Vagina (tissue), 2 donors: ENCODE data around the gene MSH5. TPM values are rescaled to one million over a fixed set of nuclear protein-coding genes. Genes with fewer than 3 reads are reported as not detected.

ENCODE experiments used
- DNase-seq, 2 donors: peaks; one replicate each; pipeline ENCODE4 v3.0.0-alpha.2; 2017; ENCODE audit errors: extremely low spot score in 2 of 2
- H3K27ac ChIP-seq: fragments of 200-600 bp; sonication (generic); one replicate; pipeline ENCODE4 v1.5.1; 2019
- H3K27me3 ChIP-seq: fragments of 200-600 bp; sonication (generic); one replicate; pipeline ENCODE4 v1.5.1; 2019
- H3K36me3 ChIP-seq, 2 donors: fragments of 200-600 bp; sonication (generic); one replicate each; pipeline ENCODE4 v1.5.1; 2017 to 2019
- H3K4me1 ChIP-seq: fragments of 200-600 bp; sonication (generic); one replicate; pipeline ENCODE4 v1.5.1; 2019
- H3K4me3 ChIP-seq, 2 donors: fragments of 200-600 bp; sonication (generic); 1 replicate in 1 of 2; 2 replicates in 1 of 2; pipeline ENCODE4 v1.5.1; 2016 to 2019
- H3K9me3 ChIP-seq: fragments of 200-600 bp; sonication (generic); one replicate; pipeline ENCODE4 v1.5.1; 2019
- CTCF ChIP-seq, 3 experiments: fragments of 450-650 bp in 2 of 3; fragments of 200-600 bp in 1 of 3; sonication (generic) in 1 of 3; IDR thresholded peaks; one replicate each; pipeline ENCODE4 v1.5.1; 2017 to 2019; ENCODE audit warnings: antibody characterized with exemption in 3 of 3, mild to moderate bottlenecking in 2 of 3, moderate library complexity in 2 of 3
- POLR2A ChIP-seq, 2 donors: fragments of 450-650 bp; IDR thresholded peaks; one replicate each; pipeline ENCODE4 v1.6.1; 2017; ENCODE audit warnings: antibody characterized with exemption in 2 of 2, mild to moderate bottlenecking in 2 of 2, moderate library complexity in 2 of 2
- POLR2AphosphoS5 ChIP-seq, 2 donors: sonication (generic); formaldehyde crosslinking; IDR thresholded peaks; one replicate each; pipeline ENCODE4 v1.9.0; 2017; ENCODE audit warnings: antibody characterized with exemption in 2 of 2, mild to moderate bottlenecking in 2 of 2, low read depth in 1 of 2; ENCODE audit not compliant: insufficient read depth in 1 of 2
- intact Hi-C: fragments of 100-400 bp; cut with DNase I; formaldehyde crosslinking; loops from one replicate; pipeline ENCODE4 v1.15.1; 2023
- total RNA-seq: library from RNA; depleted of rRNA; stranded (reverse); fragments of >200 nt; gene quantifications from one replicate; pipeline ENCODE4 v1.2.3, GENCODE V29; 2016

MSH5 gene
- total RNA-seq, 1 donor from 2014 or later = 11.0 TPM

GRCh38 chr6:31764198-31764597 lies 24.4 kb downstream of the MSH5 start:
- TF ChIP-seq CTCF (IDR thresholded peaks at IDR 0.05) (no peak), POLR2A (IDR thresholded peaks at IDR 0.05) (no peak), POLR2AphosphoS5 (IDR thresholded peaks at IDR 0.05; ENCODE audit: insufficient read depth in 1 of 2, low read depth in 1 of 2) (no peak)
- intact Hi-C loops = no loop called here
- H3K27me3 ChIP-seq = no peaks in the 10 kb centered on the region

GRCh38 chr6:31765559-31765909 lies 25.7 kb downstream of the MSH5 start:
- H3K27me3 ChIP-seq = no peaks in the 10 kb centered on the region
- no peaks in the 10 kb centered on the region for H3K9me3 ChIP-seq
- no peaks in the 10 kb centered on the region for H3K4me1 ChIP-seq
- TF ChIP-seq POLR2AphosphoS5 (IDR thresholded peaks at IDR 0.05; ENCODE audit: insufficient read depth in 1 of 2, low read depth in 1 of 2) (no peak), CTCF (IDR thresholded peaks at IDR 0.05) (no peak), POLR2A (IDR thresholded peaks at IDR 0.05) (no peak)
- H3K4me3 ChIP-seq = no peak overlapping the region
- no peaks in the 10 kb centered on the region for H3K36me3 ChIP-seq
- intact Hi-C loops = no loop called here
- H3K27ac ChIP-seq = no peak overlapping the region
- DNase-seq = no peak

More at GRCh38 chr6:31764198-31764597, 24.4 kb downstream of the MSH5 start:
- no peaks in the 10 kb centered on the region for H3K36me3 ChIP-seq
- no peak for DNase-seq
- no peaks in the 10 kb centered on the region for H3K4me1 ChIP-seq
- no peak overlapping the region for H3K27ac ChIP-seq
- no peak overlapping the region for H3K4me3 ChIP-seq
- H3K9me3 ChIP-seq = no peaks in the 10 kb centered on the region

GRCh38 chr6:31765910-31766794 lies 26.3 kb downstream of the MSH5 start:
- intact Hi-C loops = no loop called here
- Histone ChIP-seq H3K27ac (no peak overlapping the region), H3K4me1 (no peaks in the 10 kb centered on the region), H3K4me3 (peak overlapping the region; percentile 16 to 20), H3K9me3 (no peaks in the 10 kb centered on the region), H3K36me3 (no peaks in the 10 kb centered on the region), H3K27me3 (no peaks in the 10 kb centered on the region)
- no peak for TF ChIP-seq POLR2AphosphoS5 (IDR thresholded peaks at IDR 0.05; ENCODE audit: insufficient read depth in 1 of 2, low read depth in 1 of 2)
- no peak for TF ChIP-seq POLR2A (IDR thresholded peaks at IDR 0.05)
- TF ChIP-seq CTCF (IDR thresholded peaks at IDR 0.05) = no peak
- no peak for DNase-seq

GRCh38 chr6:31767096-31767645 lies 27.4 kb downstream of the MSH5 start:
- H3K4me1 ChIP-seq = no peaks in the 10 kb centered on the region
- TF ChIP-seq POLR2A (IDR thresholded peaks at IDR 0.05) (no peak), POLR2AphosphoS5 (IDR thresholded peaks at IDR 0.05; ENCODE audit: insufficient read depth in 1 of 2, low read depth in 1 of 2) (no peak), CTCF (IDR thresholded peaks at IDR 0.05) (no peak)
- no peak overlapping the region for H3K4me3 ChIP-seq
- intact Hi-C loops = no loop called here
- DNase-seq = no peak
- no peak overlapping the region for H3K27ac ChIP-seq
- no peaks in the 10 kb centered on the region for H3K9me3 ChIP-seq
- no peaks in the 10 kb centered on the region for H3K36me3 ChIP-seq
- no peaks in the 10 kb centered on the region for H3K27me3 ChIP-seq
